K562 (cell line): ENCODE data around the gene MATR3. TPM values are rescaled to one million over a fixed set of nuclear protein-coding genes. Genes with fewer than 3 reads are reported as not detected.

Experiments
- ARID1B ChIP-seq: fragments of 450-650 bp; IDR thresholded peaks from 2 replicates; pipeline ENCODE4 v1.6.1; 2016; ENCODE audit warnings: antibody characterized with exemption, mild to moderate bottlenecking, inconsistent platforms
- ATF3 ChIP-seq, 2 experiments: fragments of 450-650 bp in 1 of 2; sonication (generic) in 1 of 2; formaldehyde crosslinking in 1 of 2; IDR thresholded peaks in 1 of 2; conservative IDR thresholded peaks in 1 of 2; 2 replicates each; pipeline versions ENCODE4 v1.6.1 to v1.8.1; 2016 to 2023; ENCODE audit warnings: mild to moderate bottlenecking in 2 of 2, moderate library complexity in 2 of 2, inconsistent platforms in 1 of 2, missing genetic modification reagents in 1 of 2
- ATF6 ChIP-seq: sonication (generic); formaldehyde crosslinking; IDR thresholded peaks from 2 replicates; pipeline ENCODE4 v1.4.0; 2020; ENCODE audit warnings: mild to moderate bottlenecking, missing genetic modification reagents
- CUX1 ChIP-seq: fragments of 200-800 bp; sonication (Bioruptor generic); IDR thresholded peaks from 2 replicates; pipeline ENCODE4 v1.6.1; 2016; ENCODE audit warnings: missing genetic modification characterization, missing compliant biosample characterization
- ETV5 ChIP-seq: sonication (generic); formaldehyde crosslinking; IDR thresholded peaks from 2 replicates; pipeline ENCODE4 v1.4.0; 2020; ENCODE audit warnings: low read depth, mild to moderate bottlenecking, missing genetic modification reagents
- HMG20A ChIP-seq: fragments of 450-650 bp; formaldehyde crosslinking; conservative IDR thresholded peaks from 2 replicates; pipeline ENCODE4 v1.4.0; 2020; ENCODE audit warnings: mild to moderate bottlenecking, mixed read lengths
- MLX ChIP-seq, 2 experiments: fragments of 450-650 bp in 1 of 2; sonication (generic) in 1 of 2; formaldehyde crosslinking; conservative IDR thresholded peaks; 2 replicates each; pipeline versions ENCODE4 v1.4.0 to v1.8.1; 2020 to 2022; ENCODE audit warnings: mild to moderate bottlenecking in 1 of 2, missing genetic modification reagents in 1 of 2
- MTA1 ChIP-seq: fragments of 450-650 bp; IDR thresholded peaks from 2 replicates; pipeline ENCODE4 v1.6.1; 2017; ENCODE audit warnings: borderline replicate concordance
- NCOA4 ChIP-seq: fragments of 450-650 bp; IDR thresholded peaks from 2 replicates; pipeline ENCODE4 v1.6.1; 2018; ENCODE audit warnings: mild to moderate bottlenecking; ENCODE audit not compliant: partially characterized antibody
- RAD51 ChIP-seq: fragments of 450-650 bp; IDR thresholded peaks from 2 replicates; pipeline ENCODE4 v1.7.1; 2016; ENCODE audit warnings: low read depth, mild to moderate bottlenecking, borderline replicate concordance
- SFPQ ChIP-seq: fragments of 200-400 bp; formaldehyde crosslinking; IDR thresholded peaks from 2 replicates; pipeline ENCODE4 v1.6.1; 2017; ENCODE audit warnings: mild to moderate bottlenecking, low read depth, low read length, moderate library complexity
- TOE1 ChIP-seq, 2 experiments: fragments of 450-650 bp in 1 of 2; sonication (generic) in 1 of 2; formaldehyde crosslinking in 1 of 2; IDR thresholded peaks; 2 replicates each; pipeline versions ENCODE4 v1.7.1 to v1.8.0; 2016 to 2022; ENCODE audit warnings: borderline replicate concordance in 2 of 2, mild to moderate bottlenecking in 2 of 2, antibody characterized with exemption in 1 of 2, inconsistent platforms in 1 of 2, low read depth in 1 of 2, missing genetic modification reagents in 1 of 2, moderate library complexity in 1 of 2
- ZNF24 ChIP-seq: fragments of 450-650 bp; IDR thresholded peaks from 2 replicates; pipeline ENCODE4 v1.6.1; 2016
- ZNF561 ChIP-seq: fragments of 450-650 bp; formaldehyde crosslinking; conservative IDR thresholded peaks from 2 replicates; pipeline ENCODE4 v1.4.0; 2020; ENCODE audit warnings: mild to moderate bottlenecking, moderate library complexity
- polyA plus RNA-seq, 8 experiments: library from polyadenylated mRNA; depleted of rRNA in 4 of 8; stranded (reverse) in 5 of 8; unstranded in 3 of 8; fragments of >200 nt; fragmentation: Nextera tagmentation in 2 of 8; fragmentation: Illumina TruSeq in 1 of 8; extraction: Ambion mirVana in 2 of 8; extraction: Trizol in 1 of 8; gene quantifications; 2 replicates each; pipeline versions ENCODE4 v1.2.1 to v1.2.3, GENCODE V29; 2011 to 2014; ENCODE audit warnings: inconsistent platforms in 1 of 8, missing spikeins in 1 of 8
- total RNA-seq, 7 experiments: library from RNA; depleted of rRNA in 6 of 7; stranded (reverse); fragments of >200 nt in 6 of 7; fragmentation: Illumina TruSeq in 2 of 7; extraction: Trizol in 2 of 7; gene quantifications; 2 replicates each; pipeline versions ENCODE4 v1.2.1 to v1.2.3, GENCODE V29; 2011 to 2021; ENCODE audit warnings: low replicate concordance in 1 of 7

MATR3 gene
- total and polyA plus RNA-seq, 9 of the 15 experiments (the other 6 are each of a cell fraction or from before 2014, with no cell fraction given) = 150 to 425 (median 263) TPM

GRCh38 chr5:139272471-139273321 is 20.8 kb upstream of the MATR3 start (continued):
- TF ChIP-seq CUX1 (CRISPR knock-in tag) (no peak), RAD51 (peak; percentile 74), ATF3 (IDR thresholded peaks at IDR 0.05) (no peak), ATF3 (CRISPR knock-in tag; conservative IDR thresholded peaks at IDR 0.05) (no peak), TOE1 (IDR thresholded peaks at IDR 0.05; ENCODE audit: borderline replicate concordance) (peak; percentile 73; the same call in 1 of the 2 replicates), TOE1 (CRISPR knock-in tag; IDR thresholded peaks at IDR 0.05; ENCODE audit: borderline replicate concordance, low read depth) (no peak), MTA1 (no peak), ETV5 (CRISPR knock-in tag) (no peak), MLX (CRISPR knock-in tag; conservative IDR thresholded peaks at IDR 0.05) (no peak), SFPQ (no peak), ZNF561 (CRISPR knock-in tag) (no peak), ATF6 (CRISPR knock-in tag) (no peak), ZNF24 (no peak), ARID1B (peak; percentile 27; the same call in 1 of the 2 replicates), NCOA4 (no peak), HMG20A (CRISPR knock-in tag) (no peak)
